IPS DF 6.9 (cell line): Measurements from ENCODE around the gene CCND3.

Experiments
- DNase-seq: peaks from one replicate; pipeline ENCODE4 v3.0.0-alpha.2; 2013; ENCODE audit warnings: low read depth, low spot score
- H3K27ac ChIP-seq: one replicate; pipeline ENCODE4 v1.5.1; 2013; ENCODE audit warnings: low read length, control low read depth
- H3K27me3 ChIP-seq: 2 replicates; pipeline ENCODE4 v1.6.1; 2013; ENCODE audit warnings: mild to moderate bottlenecking, low read length; ENCODE audit not compliant: control insufficient read depth, insufficient read depth
- H3K36me3 ChIP-seq: 2 replicates; pipeline ENCODE4 v1.6.1; 2013; ENCODE audit warnings: low read length; ENCODE audit not compliant: control insufficient read depth, insufficient read depth
- H3K4me1 ChIP-seq: 2 replicates; pipeline ENCODE4 v1.6.1; 2013; ENCODE audit warnings: low read length; ENCODE audit not compliant: control insufficient read depth, insufficient read depth
- H3K4me3 ChIP-seq: 2 replicates; pipeline ENCODE4 v1.5.1; 2013; ENCODE audit warnings: mild to moderate bottlenecking, low read length
- H3K9me3 ChIP-seq: 2 replicates; pipeline ENCODE4 v1.6.1; 2013; ENCODE audit warnings: low read length, inconsistent platforms; ENCODE audit not compliant: control insufficient read depth, insufficient read depth
- WGBS: extraction: QIAGEN DNeasy Blood & Tissue Kit; methylation state at CpG from one replicate; pipeline ENCODE4 v1.1.7; 2013; ENCODE audit warnings: mixed read lengths, missing lambda C conversion rate; ENCODE audit not compliant: insufficient read length, insufficient coverage; 5-methylcytosine and 5-hydroxymethylcytosine counted together

CCND3 gene

DNA sequence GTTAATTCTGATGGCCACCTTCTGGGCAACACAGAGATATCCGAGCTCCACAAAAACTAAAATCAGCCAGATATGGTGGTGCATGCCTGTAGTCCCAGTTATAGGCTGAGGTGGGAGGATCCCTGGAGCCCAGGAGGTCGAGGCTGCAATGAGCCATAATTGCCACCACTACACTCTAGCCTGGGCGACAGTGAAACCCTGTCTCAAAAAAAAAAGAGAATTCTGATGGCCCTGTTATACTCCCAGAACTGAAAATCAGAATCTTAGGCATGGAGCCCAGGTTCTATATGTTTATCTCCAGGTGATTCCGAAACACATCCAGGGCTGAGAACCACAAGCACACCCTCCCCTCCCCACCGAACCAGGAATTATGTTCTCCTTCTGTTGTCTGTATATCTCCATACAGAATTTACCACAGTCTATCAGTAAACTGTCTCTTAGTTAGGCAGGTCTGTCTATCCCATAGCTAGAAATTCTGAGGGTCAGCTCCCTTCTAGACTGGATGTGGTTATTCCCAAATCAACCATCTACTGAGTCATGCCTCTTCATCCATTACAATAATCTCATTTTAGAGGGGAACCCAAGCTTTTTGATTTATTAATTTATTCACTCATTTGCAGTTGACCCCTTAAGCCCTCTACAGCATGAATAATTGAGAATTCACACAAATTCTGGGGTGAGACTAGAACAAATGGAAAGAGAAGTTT is 24.8 kb upstream of the CCND3 start:
- no CpG with 5 or more reads among the region's 5 CpGs for WGBS
- H3K4me3 ChIP-seq, result no peak overlapping the region
- DNase-seq, result no peak
- no peak overlapping the region for H3K27ac ChIP-seq
- H3K9me3 ChIP-seq, result no peaks in the 10 kb centered on the region
- H3K4me1 ChIP-seq, result peaks cover 9% of the 10 kb centered on the region
- no peaks in the 10 kb centered on the region for H3K36me3 ChIP-seq
- no peaks in the 10 kb centered on the region for H3K27me3 ChIP-seq

- H3K4me1 ChIP-seq, result peaks cover 9% of the 10 kb centered on the region
- peak; percentile 89 for DNase-seq
- H3K27me3 ChIP-seq, result no peaks in the 10 kb centered on the region
- H3K27ac ChIP-seq, result peak overlapping the region; percentile 14
- no peak overlapping the region for H3K4me3 ChIP-seq
- no CpG with 5 or more reads among the region's 11 CpGs for WGBS
- no peaks in the 10 kb centered on the region for H3K36me3 ChIP-seq
- no peaks in the 10 kb centered on the region for H3K9me3 ChIP-seq
These were observed 24.0 kb upstream of the CCND3 start for GRCh38 chr6:41965429-41966213.

GRCh38 chr6:41964201-41964887 is 22.7 kb upstream of the CCND3 start:
- no peak overlapping the region for H3K27ac ChIP-seq

DNA sequence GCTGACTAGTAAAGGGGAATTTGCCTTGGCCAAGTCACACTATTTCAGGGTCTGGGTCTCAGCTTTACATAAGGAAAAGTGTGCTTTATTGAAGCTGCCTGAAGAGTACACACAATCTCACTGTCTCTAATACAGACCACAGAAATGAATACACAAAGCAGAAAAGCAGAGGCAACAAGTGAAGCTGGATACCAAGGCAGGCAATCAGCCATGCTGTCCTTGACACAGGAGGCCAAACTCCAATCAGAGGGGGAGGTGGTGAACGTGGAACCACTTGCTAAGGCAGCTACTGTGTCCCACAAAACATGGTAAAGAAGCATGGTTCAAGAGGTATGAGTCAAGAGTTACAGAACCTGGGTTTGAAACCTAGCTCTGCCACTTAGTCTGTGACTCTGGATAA is 21.8 kb upstream of the CCND3 start:
- no peaks in the 10 kb centered on the region for H3K36me3 ChIP-seq
- no peak overlapping the region for H3K4me3 ChIP-seq
- no CpG with 5 or more reads among the region's 1 CpG for WGBS
- H3K9me3 ChIP-seq, result no peaks in the 10 kb centered on the region
- DNase-seq, result no peak
- no peaks in the 10 kb centered on the region for H3K27me3 ChIP-seq
- no peak overlapping the region for H3K27ac ChIP-seq
- H3K4me1 ChIP-seq, result peaks cover 9% of the 10 kb centered on the region

More at GRCh38 chr6:41964201-41964887, 22.7 kb upstream of the CCND3 start:
- no peak overlapping the region for H3K4me3 ChIP-seq
- no peaks in the 10 kb centered on the region for H3K9me3 ChIP-seq
- H3K27me3 ChIP-seq, result no peaks in the 10 kb centered on the region
- H3K36me3 ChIP-seq, result no peaks in the 10 kb centered on the region
- no peak for DNase-seq
- WGBS, result no CpG with 5 or more reads among the region's 2 CpGs
- H3K4me1 ChIP-seq, result peaks cover 9% of the 10 kb centered on the region

DNA sequence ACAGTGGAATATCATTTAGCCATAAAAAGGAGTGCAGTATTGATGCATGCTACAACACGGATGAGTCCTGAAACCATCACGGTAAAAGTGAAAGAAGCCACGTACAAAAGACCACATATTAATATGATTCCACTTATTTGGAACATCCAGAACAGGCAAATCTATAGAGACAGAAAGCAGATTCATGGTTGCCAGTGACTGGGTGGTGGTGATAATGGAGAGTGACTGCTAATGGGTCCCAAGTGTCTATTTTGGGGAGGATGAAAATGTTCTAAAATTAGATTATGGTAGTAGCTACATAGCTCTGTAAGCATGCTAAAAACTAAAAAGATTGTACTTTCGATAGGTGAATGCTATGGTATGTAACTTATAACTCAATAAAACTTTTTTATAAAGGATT is 18.4 kb upstream of the CCND3 start:
- H3K4me1 ChIP-seq, result peaks cover 6% of the 10 kb centered on the region
- no peak overlapping the region for H3K27ac ChIP-seq
- DNase-seq, result no peak
- H3K9me3 ChIP-seq, result no peaks in the 10 kb centered on the region
- no peaks in the 10 kb centered on the region for H3K36me3 ChIP-seq
- no peaks in the 10 kb centered on the region for H3K27me3 ChIP-seq
- no peak overlapping the region for H3K4me3 ChIP-seq
- WGBS, result no CpG with 5 or more reads among the region's 4 CpGs

DNA sequence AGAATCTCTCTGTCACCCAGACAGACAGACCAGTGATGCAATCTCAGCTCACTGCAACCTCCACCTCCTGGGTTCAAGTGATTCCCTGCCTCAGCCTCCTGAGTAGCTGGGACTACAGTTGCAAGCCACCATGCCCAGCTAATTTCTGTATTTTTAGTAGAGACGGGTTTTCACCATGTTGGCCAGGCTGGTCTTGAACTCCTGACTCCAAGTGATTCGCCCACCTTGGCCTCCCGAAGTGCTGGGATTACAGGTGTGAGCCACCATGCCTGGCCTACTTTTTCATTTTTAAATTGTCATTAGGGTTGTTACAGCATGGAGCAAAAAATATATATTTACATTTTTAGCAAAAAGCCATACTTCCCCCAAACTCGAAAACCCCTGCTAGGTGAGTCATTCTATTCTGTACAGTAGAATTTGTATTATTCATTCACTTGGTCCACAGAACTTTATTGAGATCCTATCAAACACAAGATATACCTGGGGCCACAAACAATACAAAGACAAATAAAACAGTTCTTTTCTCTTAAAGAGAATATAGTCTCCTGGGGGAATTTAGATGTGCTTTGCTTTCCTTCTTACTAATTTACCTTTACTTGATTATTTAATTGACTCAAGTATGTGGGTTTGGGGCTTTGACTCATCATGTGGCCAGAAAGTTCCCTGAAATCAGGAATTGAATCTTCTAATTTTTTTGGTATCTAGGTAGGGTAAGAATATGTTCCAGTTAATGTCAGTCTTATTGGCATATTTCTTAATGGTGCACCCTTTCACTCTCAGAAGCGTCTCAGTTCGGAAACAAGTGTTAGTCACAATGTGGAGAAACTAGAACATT is 16.6 kb upstream of the CCND3 start:
- no peak for DNase-seq
- Histone ChIP-seq H3K4me3 (no peak overlapping the region), H3K9me3 (no peaks in the 10 kb centered on the region), H3K27me3 (no peaks in the 10 kb centered on the region), H3K4me1 (no peaks in the 10 kb centered on the region), H3K27ac (no peak overlapping the region), H3K36me3 (no peaks in the 10 kb centered on the region)
- WGBS, result no CpG with 5 or more reads among the region's 6 CpGs

- DNase-seq, result no peak
- no peak overlapping the region for H3K27ac ChIP-seq
- WGBS, result no CpG with 5 or more reads among the region's 4 CpGs
- no peaks in the 10 kb centered on the region for H3K4me1 ChIP-seq
- no peaks in the 10 kb centered on the region for H3K36me3 ChIP-seq
- H3K9me3 ChIP-seq, result no peaks in the 10 kb centered on the region
- H3K4me3 ChIP-seq, result no peak overlapping the region
- H3K27me3 ChIP-seq, result no peaks in the 10 kb centered on the region
These were observed 15.5 kb upstream of the CCND3 start for GRCh38 chr6:41957117-41957516.

DNA sequence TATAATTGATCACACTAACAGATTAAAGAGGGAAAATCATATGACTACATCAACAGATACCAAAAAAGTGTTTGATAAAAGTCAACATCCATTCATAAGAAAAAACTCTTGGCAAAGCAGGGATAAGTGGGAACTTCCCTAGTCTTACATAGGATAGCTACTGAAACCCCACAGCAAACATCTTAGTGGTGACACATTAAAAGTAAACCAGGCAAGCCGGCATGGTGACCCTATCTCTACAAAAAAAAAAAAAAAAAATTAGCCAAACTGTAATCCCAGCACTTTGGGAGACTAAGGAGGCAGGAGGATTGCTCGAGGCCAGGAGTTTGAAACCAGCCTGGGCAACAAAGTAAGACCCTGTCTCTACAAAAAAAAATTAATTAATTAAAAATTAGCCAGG is 13.8 kb upstream of the CCND3 start:
- Histone ChIP-seq H3K27ac (no peak overlapping the region), H3K9me3 (no peaks in the 10 kb centered on the region), H3K4me3 (no peak overlapping the region), H3K27me3 (no peaks in the 10 kb centered on the region), H3K36me3 (no peaks in the 10 kb centered on the region), H3K4me1 (no peaks in the 10 kb centered on the region)
- WGBS, result no CpG with 5 or more reads among the region's 2 CpGs
- DNase-seq, result no peak

GRCh38 chr6:41954668-41955067 is 13.1 kb upstream of the CCND3 start:
- no CpG with 5 or more reads among the region's 2 CpGs for WGBS

More at GRCh38 chr6:41954668-41955067, 13.1 kb upstream of the CCND3 start:
- Histone ChIP-seq H3K36me3 (no peaks in the 10 kb centered on the region), H3K9me3 (no peaks in the 10 kb centered on the region), H3K4me3 (no peak overlapping the region), H3K27me3 (no peaks in the 10 kb centered on the region), H3K27ac (no peak overlapping the region), H3K4me1 (no peaks in the 10 kb centered on the region)
- DNase-seq, result no peak
